Pancreas (tissue), 10 donors: ENCODE measurements around the gene LCN9. TPM values are rescaled to one million over a fixed set of nuclear protein-coding genes. Genes with fewer than 3 reads are reported as not detected.

Experiments
- ATAC-seq, 4 donors: fragments of 200-7000 bp; cut with Tn5 transposase; one replicate each; pipeline versions ENCODE4 v1.8.0 to v1.9.1; 2020; ENCODE audit warnings: mild to moderate bottlenecking in 4 of 4, moderate library complexity in 4 of 4
- DNase-seq, 6 donors: peaks; one replicate each; pipeline ENCODE4 v3.0.0-alpha.2; 2020
- FAIRE-seq: peaks from 2 replicates; lab custom pipeline; 2012; peaks lifted over from hg19 to GRCh38; lab: Jason Lieb, UNC
- H3K27ac ChIP-seq, 4 donors: fragments of 200-600 bp; sonication (generic); 1 replicate in 3 of 4; 2 replicates in 1 of 4; pipeline versions ENCODE4 v1.5.0 to v1.8.0; 2020
- H3K27me3 ChIP-seq, 4 donors: fragments of 200-600 bp; one replicate each; pipeline ENCODE4 v1.8.0; 2021
- H3K36me3 ChIP-seq, 3 donors: fragments of 200-600 bp; sonication (generic) in 1 of 3; one replicate each; pipeline versions ENCODE4 v1.5.0 to v1.8.0; 2020 to 2021
- H3K4me1 ChIP-seq, 3 donors: fragments of 200-600 bp; one replicate each; pipeline ENCODE4 v1.8.0; 2021
- H3K4me3 ChIP-seq, 4 donors: fragments of 200-600 bp; sonication (generic) in 2 of 4; one replicate each; pipeline versions ENCODE4 v1.5.0 to v1.8.0; 2020 to 2021
- H3K9me3 ChIP-seq, 4 donors: fragments of 200-600 bp; one replicate each; pipeline ENCODE4 v1.8.0; 2021
- WGBS, 2 donors: extraction: QIAGEN DNeasy Blood & Tissue Kit; methylation state at CpG; one replicate each; pipeline ENCODE4 v1.1.7; 2013; 5-methylcytosine and 5-hydroxymethylcytosine counted together
- intact Hi-C, 3 donors: fragments of 100-400 bp; cut with DNase I; formaldehyde crosslinking; loops; one replicate each; pipeline versions ENCODE4 v1.11.1 to v1.14.2; 2022
- polyA plus RNA-seq, 2 donors: library from polyadenylated mRNA; stranded (reverse); fragments of 200-250 nt; gene quantifications; one replicate each; pipeline ENCODE4 v1.2.3, GENCODE V29; 2013
- total RNA-seq, 6 donors: library from RNA; stranded (reverse); fragmentation: NEBNext Ultra II Directional in 4 of 6; extraction: Animal tissue kit (Norgen Biotek cat#: 25700) in 4 of 6; gene quantifications; one replicate each; pipeline versions ENCODE4 v1.2.1 to v1.2.4, GENCODE V29; 2021 to 2023
- TF ChIP-seq, protein P1 (sequence below), 4 donors: fragments of 200-600 bp; sonication (generic) in 3 of 4; IDR thresholded peaks; one replicate each; pipeline versions ENCODE4 v1.5.0 to v1.8.0; 2021; ENCODE audit warnings: antibody characterized with exemption in 4 of 4
- donor health status: healthy with polysubstance abuse.
- donor health status: DM: no; HTN: no; CAD: no; lungs with moderate emphysema.
- donor health status: DM: no; HTN: no; CAD: no.
- donor health status: control.
- donor health status: control.
- donor health status: Bipolar disorder and iron deficiency.
- donor health status: DM: yes; HTN: yes; CAD: no.
- donor health status: DM: no; HTN: no; CAD: no.
- donor health status: DM: no; HTN: no; CAD: no.
- donor health status: DM: yes; HTN: yes; CAD: no.

The LCN9 gene
- total and polyA plus RNA-seq, 8 donors: not detected

- no peaks in the 10 kb centered on the region for H3K27me3 ChIP-seq
- ATAC-seq: no peak
- 63 to 77% methylated on average over 6 to 8 of the region's 8 CpGs for WGBS, 2 donors
- H3K36me3 ChIP-seq: no peaks in the 10 kb centered on the region
- no peak overlapping the region for H3K27ac ChIP-seq
- intact Hi-C loops: no loop called here
- H3K4me1 ChIP-seq: no peaks in the 10 kb centered on the region
- DNase-seq: no peak
- TF ChIP-seq, protein P1, sequence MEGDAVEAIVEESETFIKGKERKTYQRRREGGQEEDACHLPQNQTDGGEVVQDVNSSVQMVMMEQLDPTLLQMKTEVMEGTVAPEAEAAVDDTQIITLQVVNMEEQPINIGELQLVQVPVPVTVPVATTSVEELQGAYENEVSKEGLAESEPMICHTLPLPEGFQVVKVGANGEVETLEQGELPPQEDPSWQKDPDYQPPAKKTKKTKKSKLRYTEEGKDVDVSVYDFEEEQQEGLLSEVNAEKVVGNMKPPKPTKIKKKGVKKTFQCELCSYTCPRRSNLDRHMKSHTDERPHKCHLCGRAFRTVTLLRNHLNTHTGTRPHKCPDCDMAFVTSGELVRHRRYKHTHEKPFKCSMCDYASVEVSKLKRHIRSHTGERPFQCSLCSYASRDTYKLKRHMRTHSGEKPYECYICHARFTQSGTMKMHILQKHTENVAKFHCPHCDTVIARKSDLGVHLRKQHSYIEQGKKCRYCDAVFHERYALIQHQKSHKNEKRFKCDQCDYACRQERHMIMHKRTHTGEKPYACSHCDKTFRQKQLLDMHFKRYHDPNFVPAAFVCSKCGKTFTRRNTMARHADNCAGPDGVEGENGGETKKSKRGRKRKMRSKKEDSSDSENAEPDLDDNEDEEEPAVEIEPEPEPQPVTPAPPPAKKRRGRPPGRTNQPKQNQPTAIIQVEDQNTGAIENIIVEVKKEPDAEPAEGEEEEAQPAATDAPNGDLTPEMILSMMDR (IDR thresholded peaks at IDR 0.05): no peak
- no peak for FAIRE-seq
- no peaks in the 10 kb centered on the region for H3K9me3 ChIP-seq
- no peak overlapping the region for H3K4me3 ChIP-seq
Observed at GRCh38 chr9:135655317-135655716, 7.8 kb upstream of the LCN9 start.

DNA sequence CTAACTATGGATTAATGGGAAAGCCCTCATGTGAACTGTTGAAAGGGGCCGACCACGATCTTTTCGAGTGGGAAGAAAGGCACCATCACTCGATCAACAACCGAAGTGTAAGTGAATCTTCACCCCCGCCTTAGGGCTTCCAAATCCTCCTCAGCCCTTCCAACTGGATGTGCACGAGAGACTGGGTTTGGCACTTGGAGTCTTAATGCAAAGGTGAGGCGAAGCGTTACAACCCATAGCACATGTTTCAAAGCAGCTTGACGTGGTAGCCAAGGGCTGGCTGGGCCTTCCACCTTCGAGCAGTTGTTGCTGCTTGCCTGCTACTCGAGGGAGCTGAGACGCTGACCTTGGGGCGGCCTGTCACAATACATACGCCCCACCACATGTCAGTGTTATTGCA, 5.7 kb upstream of the LCN9 start:
- 64 to 74% methylated on average over 15 of the region's 15 CpGs for WGBS, 2 donors
- Histone ChIP-seq H3K27ac (no peak overlapping the region), H3K4me1 (no peaks in the 10 kb centered on the region), H3K36me3 (no peaks in the 10 kb centered on the region), H3K4me3 (no peak overlapping the region), H3K27me3 (no peaks in the 10 kb centered on the region), H3K9me3 (no peaks in the 10 kb centered on the region)
- no peak for FAIRE-seq
- DNase-seq: no peak
- ATAC-seq: no peak
- intact Hi-C loops: no loop called here
- TF ChIP-seq, protein P1 (IDR thresholded peaks at IDR 0.05): no peak

GRCh38 chr9:135659252-135659651, 3.9 kb upstream of the LCN9 start:
- no peak for FAIRE-seq
- no peaks in the 10 kb centered on the region for H3K36me3 ChIP-seq
- intact Hi-C loops: no loop called here
- H3K4me1 ChIP-seq: no peaks in the 10 kb centered on the region
- H3K4me3 ChIP-seq: no peak overlapping the region
- no peak overlapping the region for H3K27ac ChIP-seq
- ATAC-seq: no peak
- DNase-seq: no peak
- no peaks in the 10 kb centered on the region for H3K9me3 ChIP-seq
- TF ChIP-seq, protein P1 (IDR thresholded peaks at IDR 0.05): no peak
- 75 to 85% methylated on average over 13 of the region's 13 CpGs for WGBS, 2 donors
- no peaks in the 10 kb centered on the region for H3K27me3 ChIP-seq

DNA sequence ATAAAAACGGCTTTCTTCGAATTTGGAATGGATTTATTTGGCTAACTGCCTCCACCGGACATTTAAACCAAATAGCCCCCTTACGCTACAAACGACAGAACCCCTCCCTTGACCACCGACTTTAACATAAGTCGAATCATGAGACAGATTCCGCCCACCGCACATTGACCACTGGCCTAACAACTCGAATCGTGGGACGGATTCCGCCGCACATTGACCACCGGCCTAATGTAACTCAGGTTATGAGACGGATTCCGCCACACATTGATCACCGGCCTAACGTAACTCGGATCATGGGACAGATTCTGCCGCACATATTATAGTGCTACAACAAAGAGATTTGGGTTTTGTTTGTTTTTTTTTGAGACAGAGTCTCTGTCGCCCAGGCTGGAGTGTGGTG, 2.7 kb upstream of the LCN9 start:
- intact Hi-C loops: no loop called here
- DNase-seq (no peak), FAIRE-seq (no peak), ATAC-seq (no peak)
- WGBS, 2 donors: 84 to 86% methylated on average over 22 of the region's 22 CpGs
- Histone ChIP-seq H3K9me3 (no peaks in the 10 kb centered on the region), H3K27me3 (no peaks in the 10 kb centered on the region), H3K4me3 (no peak overlapping the region), H3K36me3 (no peaks in the 10 kb centered on the region), H3K4me1 (no peaks in the 10 kb centered on the region), H3K27ac (no peak overlapping the region)
- TF ChIP-seq, protein P1 (IDR thresholded peaks at IDR 0.05): no peak

DNA sequence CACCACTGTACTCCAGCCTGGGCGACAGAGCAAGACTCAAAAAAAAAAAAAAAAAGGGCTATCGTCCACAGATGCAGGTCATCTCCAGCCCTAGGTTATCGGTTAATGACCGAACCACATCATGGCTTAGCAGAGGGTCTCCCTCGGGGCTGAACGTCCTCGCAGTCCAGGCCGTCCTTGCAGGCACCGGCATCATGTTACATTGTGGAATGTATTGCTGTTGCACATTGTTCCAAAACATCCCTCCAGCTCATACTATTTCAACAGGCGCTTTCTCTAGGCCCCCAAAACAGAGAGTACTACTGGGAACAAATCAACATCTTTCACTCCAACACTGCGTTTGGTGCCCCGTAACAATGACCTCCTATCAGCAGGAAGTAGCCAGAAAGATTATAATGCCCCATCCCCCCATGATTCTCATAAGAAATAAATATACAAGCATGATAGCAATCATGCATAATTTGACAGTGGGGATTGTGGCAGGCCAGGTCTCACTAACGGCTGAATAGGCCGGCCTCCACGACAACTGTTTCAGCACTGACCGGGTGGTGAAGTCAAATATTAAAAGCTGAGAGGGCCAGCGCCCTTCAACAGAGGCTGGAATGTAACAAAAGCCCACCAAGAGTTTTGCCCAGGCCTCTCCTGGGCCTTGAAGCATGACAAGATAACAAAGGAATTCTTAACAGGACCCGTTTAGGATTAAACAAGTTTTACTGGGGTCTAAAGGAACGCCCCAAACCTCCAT, 1.1 kb upstream of the LCN9 start:
- WGBS, 2 donors: 44 to 51% methylated on average over 18 to 19 of the region's 19 CpGs
- Histone ChIP-seq H3K27me3 (no peaks in the 10 kb centered on the region), H3K9me3 (no peaks in the 10 kb centered on the region), H3K36me3 (no peaks in the 10 kb centered on the region), H3K27ac (no peak overlapping the region), H3K4me3 (no peak overlapping the region), H3K4me1 (no peaks in the 10 kb centered on the region)
- ATAC-seq: no peak
- no peak for DNase-seq
- no peak for FAIRE-seq
- TF ChIP-seq, protein P1 (IDR thresholded peaks at IDR 0.05): no peak
- intact Hi-C loops: no loop called here
